Measurements from ENCODE around the gene IRS1.

Gene IRS1

DNA sequence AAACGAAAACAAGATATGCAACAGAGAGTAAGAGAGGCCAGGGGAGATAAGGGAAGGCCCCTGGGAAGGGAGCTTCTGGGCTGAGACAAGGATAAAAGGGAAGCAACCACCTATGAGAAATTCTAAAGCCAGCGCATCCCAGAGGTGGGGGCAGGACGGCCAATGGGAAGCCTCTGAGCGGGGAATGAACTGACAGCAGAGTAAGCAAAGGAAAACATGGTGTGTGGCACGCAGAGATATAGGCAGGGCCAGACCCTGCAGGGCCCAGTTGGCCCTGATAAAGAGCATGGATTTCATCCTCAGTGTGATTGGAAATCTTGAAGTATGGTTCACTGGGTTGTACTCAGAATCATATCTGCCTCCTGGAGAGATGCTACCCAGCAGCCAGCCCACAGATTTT lies 78.7 kb downstream of the IRS1 start:
- DNase-seq (ENCODE audit: low spot score), result no peak

DNA sequence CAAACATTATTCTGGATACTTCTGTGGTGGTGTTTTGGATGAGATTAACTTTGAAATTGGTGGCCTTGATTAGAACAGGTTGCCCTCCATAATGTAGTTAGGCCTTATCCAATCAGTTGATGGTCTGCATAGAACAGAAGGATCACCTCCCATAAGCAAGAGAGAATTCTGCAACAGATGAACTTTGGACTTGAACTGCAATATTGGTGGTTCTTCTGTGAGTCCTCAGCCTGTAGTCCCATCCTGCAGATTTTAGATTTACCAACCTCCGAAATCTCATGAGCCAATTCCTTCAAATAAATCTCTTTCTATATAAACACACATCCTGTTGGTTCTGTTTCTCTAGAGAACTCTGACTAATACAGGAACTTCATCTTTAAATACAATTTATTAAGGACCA lies 81.9 kb downstream of the IRS1 start:
- DNase-seq (ENCODE audit: low spot score), result no peak

DNA sequence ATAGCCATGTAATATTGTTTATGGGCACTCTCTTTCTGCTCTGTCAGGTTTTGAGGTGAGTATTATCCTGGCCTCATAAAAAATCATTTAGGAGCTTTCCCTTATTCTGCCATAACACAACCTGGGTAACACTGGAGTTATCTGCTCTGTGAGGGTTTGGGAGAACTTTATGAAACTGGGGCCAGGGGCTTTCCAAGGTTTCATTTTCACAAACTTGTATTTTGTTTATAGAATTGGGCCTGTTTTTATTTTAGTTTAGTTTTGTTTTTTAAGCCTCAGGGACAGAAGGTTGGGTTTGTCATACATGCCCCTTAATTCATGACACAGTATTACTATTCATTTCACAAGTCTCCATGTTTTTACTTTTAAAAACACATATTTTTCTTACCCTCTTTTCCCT lies 83.5 kb downstream of the IRS1 start:
- no peak for DNase-seq (ENCODE audit: low spot score)

DNA sequence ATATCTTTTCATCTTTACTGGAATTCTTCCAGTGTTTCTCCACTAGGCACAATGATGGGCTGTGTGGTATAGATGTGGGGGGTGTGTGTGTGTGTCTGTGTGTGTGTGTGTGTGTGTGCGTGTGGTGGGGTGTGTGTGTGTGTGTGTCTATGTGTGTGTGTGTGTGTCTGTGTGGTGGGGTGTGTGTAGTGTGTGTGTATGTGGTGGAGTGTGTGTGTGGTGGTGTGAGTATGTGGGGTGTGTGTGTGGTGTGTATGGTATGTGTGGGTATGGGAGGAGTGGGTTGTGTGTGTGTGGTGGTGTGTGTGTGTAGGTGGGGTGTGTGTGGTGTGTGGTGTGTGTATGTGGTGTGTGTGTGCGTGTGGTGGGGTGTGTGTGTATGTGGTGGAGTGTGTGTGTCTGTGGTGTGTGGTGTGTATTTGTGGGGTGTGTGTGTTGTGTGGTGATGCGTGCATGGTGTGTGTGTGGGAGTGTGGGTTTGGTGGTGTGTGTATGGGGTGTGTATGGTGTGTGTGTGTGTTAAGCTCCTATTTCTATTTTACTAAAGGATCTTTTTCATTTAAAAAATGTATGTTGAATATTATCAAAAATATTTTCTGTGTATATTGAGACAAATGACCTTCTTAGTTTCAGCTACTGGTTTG lies 84.2 kb downstream of the IRS1 start:
- no peak for DNase-seq (ENCODE audit: low spot score)

DNA sequence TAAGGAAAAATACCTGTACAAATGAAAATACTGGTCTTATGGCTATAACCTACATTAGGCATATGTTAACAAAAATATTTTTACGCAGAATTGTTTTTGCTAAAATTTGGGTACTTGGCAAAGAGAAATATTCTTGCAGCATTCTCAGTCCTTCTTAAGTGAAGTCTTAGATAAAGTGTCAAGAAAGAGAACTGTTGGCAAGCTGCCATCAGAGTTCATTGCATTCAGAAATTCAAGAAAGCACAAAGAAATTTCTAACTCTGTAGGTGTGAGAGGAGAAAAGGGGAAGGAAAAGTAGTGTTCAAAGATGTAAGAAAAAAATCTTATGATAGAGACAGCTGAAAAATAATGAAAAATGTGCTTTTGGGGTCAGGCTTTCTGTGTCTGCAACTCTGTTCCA lies 86.7 kb downstream of the IRS1 start:
- DNase-seq (ENCODE audit: low spot score), result no peak

DNA sequence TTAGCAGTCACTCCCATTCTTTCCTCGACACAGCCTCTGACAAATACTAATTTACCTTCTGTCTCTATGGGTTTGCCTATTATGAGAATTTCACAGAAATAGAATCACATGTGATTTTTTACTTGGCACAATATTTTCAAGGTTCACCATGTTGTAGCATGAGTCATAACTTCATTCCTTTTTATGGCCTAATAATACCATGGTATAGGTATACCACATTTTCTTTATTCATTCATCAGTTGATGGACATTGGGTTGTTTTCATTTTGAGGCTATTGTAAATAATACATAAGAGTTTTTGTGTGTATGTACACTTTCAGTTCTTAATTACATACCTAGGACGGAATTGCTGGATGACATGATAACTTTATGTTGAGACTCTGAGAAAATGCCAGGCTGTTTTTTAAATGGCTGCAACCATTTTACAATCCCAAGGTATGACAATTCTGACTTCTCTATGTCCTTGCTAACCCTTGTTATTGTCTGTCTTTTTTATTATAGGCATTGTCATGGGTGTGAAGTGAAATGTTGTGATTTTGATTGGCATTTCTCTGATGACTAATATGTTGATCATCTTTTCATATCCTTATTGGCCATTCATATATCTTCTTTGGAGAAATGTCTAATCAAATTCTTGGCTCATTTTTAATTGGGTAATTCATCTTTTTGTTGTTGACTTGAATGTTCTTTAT lies 87.9 kb downstream of the IRS1 start:
- no peak for DNase-seq (ENCODE audit: low spot score)

DNA sequence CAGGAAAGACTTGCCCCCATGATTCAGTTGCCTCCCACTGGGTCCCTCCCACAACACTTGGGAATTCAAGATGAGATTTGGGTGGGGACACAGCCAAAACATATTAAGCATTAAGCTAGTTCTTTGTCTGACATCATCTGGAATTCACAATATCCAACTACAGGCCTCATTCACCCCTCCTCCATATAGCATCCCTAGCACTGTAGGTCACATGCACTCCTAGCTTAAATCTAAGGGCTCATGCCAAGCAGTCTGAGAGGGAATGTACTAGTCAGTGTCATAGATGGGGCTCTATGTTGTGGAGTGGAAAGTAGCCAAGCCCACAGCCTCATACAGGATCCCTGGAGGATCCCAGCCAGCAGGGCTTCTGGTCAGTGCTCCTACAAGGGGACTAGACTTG lies 92.1 kb downstream of the IRS1 start:
- no peak for DNase-seq (ENCODE audit: low spot score)

DNA sequence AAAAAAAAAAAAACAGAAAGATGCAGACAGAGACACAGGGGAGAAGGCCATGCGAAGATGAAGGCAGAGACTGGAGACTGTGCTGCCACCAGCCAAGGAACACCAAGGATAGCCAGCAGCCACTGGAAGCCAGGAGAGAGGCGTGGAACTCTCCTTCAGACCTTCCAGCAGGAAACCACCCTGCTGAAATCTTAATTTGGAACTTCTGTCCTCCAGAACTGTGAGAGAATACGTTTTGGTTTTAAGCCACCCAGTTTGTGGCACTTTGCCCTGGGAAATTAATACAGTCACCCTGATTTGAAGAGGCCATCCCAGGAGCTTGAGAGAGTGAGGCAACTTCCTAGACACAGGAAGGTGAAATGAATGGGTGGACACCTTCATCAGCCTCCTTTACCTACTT lies 93.7 kb downstream of the IRS1 start:
- DNase-seq (ENCODE audit: low spot score), result no peak

DNA sequence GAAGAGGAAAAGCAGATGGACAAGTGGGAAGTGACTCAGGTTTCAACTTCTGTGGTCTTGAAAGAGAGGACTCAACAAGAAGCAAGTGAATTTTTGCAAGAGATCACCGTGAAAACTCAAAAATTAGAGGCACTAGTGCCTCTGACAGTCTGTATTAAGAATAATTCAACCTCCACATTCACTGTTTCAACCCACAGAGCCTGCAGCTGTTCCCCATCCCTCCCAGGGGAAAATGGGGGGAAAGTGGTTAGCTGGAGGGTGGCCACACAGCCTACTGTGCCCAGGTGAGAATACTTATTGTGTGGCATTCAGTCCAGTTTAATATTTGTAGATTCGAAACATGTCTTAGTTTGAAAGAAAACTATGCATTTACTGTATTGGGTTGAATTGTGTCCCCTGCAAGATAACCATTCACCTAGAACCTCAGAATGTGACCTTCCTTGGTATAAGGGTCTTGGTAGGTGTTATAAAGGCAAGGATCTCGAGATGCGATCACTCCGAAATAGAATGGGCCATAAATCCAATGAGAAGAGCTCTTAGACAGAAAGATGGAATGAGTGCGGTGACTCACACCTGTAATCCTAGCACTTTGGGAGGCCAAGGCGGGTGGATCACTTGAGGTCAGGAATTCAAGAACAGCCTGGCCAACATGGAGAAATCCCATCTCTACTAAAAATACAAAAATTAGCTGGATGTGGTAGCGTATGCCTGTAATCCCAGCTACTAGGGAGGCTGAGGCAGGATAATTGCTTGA lies 94.3 kb downstream of the IRS1 start:
- no peak for DNase-seq (ENCODE audit: low spot score)

DNA sequence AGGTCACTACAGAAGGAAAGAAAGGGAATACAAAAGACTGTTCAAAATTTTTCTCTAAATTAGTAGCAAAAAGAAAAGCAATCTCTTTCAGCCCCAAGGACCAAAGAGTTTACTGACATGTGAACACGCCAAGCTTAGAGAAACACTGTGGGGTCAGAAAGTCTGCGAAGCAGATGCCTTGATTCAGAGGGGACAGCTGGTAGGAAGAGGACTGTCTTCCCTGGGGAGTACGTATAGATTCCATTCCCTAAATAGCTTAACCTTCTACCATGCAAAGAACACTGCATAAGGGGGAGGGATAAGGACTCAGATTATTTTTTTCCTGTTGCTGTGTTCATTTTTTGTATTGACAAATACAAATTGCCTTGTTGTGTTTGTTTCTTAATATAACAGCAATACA lies 96.1 kb downstream of the IRS1 start:
- no peak for DNase-seq (ENCODE audit: low spot score)

DNA sequence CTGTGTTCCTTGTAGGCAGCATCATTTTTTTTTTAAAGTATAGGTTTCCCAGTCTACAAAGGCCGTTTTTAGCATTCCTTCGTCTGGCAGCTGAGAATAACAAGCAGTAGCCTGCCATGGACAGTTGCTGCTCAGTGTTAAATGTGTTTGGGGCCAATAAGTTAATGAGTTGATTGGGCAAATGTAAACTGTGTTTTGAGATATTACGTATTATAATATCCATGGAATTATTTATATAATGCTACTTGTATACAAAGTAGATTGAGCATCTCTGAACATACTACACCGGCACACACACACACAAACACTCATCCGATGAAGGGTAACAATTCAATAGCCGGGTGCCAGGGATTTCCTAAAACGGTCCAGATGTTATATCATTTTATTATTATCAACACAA lies 97.2 kb downstream of the IRS1 start:
- no peak for DNase-seq (ENCODE audit: low spot score)

DNA sequence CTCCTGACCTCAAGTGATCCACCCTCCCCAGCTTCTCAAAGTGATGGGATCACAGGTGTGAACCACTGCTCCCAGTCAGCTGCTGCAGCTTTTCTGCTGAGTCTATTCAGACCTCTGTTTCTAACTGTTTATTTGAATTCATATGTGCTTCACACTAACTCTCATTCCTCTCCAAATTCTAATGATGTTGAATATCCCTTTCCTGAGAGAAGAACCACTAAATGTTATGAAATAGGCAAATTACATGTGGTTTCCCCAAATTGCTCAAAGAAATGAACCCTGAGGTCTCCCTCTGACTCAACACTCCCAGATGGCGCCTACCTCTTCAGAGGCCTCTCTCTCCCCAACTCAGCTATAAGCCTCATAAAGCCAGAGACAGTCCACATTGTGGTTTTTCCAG lies 98.6 kb downstream of the IRS1 start:
- no peak for DNase-seq (ENCODE audit: low spot score)

DNA sequence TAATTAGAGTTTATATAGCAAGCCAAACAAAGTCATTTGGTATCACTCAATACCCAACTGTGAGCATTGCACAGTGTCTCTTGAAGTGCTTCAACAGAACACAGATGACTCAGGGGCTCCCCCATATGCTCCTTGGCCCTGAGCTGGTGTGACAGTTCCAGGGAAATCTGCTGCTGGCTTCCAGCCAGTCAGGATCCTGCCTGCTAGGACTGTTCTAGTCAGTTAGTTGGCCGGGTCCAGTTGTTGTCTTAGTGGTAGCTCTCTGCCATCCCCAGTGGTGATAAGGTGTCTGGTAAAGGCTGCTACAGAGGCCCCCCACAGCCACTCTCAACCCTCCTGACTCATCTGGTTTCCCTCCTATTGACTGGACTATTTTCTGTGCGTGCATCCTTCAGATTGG lies 100.3 kb downstream of the IRS1 start:
- no peak for DNase-seq (ENCODE audit: low spot score)

DNA sequence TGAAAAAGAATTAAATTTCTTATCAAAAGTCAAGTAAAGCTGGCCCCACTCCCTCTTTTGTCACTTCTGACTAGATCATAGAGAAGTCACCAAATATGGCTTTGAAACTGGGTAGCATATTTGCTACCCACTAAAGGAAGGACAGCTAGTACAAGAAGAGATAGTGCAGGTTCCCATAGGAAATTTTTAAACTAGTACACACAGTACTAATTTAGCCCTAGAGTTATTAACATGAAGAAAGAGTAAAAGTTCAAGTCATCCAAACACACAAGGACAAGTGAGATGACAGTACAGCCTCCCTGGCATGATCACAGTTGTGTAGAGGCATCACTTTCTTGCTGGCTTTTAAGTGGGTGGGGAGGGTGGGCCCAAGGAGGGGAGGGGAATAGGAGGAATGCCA lies 100.9 kb downstream of the IRS1 start:
- DNase-seq (ENCODE audit: low spot score), result no peak

DNA sequence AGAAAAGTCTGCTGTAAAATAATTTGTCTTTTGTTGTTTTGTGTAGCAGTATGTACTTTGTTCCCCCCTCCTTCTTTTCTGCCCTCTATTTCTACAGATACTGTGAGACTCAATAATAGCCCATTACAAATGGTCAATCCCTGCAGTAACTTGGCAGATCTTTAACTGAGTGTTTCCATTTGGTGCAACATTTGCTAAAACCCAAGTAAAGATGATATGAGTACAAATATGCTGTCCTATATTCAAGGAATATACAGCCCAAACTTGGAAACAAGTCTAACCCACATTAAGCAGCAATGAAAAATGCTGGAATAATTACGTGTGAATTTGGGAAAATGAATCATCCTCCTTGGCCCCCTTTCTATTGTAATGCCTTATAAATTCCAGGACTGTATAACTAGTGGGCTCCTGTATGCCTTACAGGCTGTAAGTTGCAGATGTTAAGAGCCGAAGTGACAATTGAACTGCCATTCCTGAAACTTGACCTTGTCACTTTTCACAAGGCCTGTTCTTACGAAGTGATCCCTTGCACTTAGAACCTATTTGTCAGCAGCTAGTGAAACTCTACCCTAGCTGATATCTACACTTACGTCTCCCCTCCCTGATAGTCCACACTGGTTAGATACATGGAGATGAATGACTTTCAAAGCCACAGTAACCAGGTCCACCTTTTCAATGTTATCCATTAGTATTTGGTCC lies 104.9 kb downstream of the IRS1 start:
- DNase-seq (ENCODE audit: low spot score), result no peak

DNA sequence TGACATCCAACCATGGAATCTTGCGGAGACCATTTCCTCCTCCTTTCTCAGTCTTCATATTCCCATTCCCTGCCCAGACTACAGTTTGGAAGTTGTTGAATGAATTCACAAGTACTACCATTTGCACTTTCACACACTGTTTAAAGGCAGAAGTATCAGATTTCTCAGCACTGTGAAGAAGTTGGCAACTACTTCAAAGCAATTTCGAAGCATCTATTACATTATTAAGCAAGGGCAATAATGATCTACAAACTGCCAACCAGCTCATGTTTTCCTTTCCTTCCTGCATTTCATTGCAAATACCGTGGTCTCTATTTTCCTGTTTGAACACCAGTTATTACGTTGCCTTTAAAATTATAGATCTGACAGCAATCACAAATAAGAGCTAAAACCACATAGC lies 105.5 kb downstream of the IRS1 start:
- no peak for DNase-seq (ENCODE audit: low spot score)

DNA sequence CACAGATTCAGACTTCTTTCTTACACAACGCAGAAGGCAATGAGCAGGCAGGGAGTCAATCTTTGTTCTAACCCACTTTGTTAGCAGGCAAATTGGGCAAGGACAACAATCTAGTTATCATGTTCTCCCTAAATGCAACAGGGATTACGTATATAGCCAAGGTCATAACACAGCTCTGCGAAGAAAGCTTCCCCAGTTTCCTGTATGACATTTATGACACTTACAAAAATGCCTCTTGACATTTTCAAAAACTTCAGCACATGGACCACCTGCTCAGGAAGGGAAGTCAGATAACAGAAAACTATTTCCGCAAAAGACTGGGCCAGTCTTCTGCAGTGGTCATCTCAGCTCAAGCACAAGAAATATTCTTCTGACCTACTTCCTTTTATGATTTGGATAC lies 106.1 kb downstream of the IRS1 start:
- DNase-seq (ENCODE audit: low spot score), result no peak

DNA sequence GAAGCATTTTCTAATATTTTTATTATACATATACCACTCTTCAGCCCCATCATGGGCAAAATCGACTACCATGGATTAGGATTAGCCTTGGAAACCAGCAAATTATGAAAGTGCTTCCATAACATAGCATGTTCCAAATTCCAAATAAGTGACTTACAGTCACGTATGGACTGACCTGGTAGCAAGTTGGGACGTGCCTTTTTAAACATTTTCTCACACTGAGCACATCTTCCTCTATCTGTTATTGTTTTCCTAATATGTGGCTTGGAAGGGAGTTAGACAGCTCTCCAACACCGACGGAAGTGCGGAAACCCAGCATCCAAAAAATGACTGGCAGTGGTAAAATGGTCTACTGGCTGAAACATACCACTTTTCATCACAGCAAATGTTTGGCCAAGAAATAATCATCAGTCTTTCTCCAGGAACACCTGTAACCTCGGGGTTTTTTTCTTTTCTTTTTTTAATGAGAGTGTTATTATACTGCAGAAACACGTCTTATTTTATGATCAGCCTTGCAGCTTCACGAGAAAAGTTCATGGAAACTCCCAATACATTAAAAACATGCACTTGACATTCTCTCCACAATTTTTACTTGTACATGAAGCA lies 107.0 kb downstream of the IRS1 start:
- no peak for DNase-seq (ENCODE audit: low spot score)

DNA sequence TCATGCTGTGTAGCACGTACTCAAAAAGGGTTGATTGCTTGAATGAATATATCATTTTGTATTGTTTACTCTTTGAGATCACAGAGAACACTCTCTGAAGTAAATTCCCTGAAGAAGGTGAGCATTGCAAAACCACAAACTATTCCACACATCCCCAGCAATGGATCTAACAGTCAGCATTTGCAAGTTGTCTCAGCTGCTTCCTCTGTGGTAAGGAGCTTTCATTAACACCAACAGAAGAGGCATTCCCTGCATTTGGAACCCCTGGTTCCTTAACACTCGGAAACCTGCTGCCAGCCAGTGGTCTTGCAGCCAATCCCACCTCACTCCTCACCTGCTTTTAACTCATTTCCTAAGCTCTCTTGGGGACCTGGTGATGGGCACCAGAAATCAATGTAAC lies 108.4 kb downstream of the IRS1 start:
- no peak for DNase-seq (ENCODE audit: low spot score)

DNA sequence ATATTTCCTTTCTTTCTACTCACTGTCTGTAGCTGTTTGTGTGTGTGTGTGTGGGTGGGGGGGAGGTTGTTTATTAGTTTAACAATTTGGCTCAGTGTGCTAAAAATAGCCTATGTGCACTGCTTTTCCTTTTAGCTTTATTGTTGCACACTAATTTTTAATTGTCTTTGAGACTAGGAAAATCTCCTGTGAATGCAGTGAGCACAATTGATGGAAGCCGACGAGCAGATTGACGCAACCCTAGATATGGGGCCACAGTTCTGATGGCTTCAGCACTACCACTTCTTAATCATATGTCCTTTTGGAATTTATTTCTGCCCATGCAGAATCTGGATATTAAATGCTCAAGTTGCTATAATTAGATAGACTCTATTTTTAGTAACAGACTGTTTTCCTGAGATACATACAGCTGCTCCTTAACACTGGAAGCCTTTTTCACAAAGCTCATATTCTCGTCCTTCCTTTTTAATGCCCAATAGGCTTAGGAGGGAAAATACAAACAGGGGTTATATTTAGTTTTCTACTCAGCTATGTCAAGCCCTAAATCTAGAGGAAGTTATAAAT lies 109.1 kb downstream of the IRS1 start:
- no peak for DNase-seq (ENCODE audit: low spot score)

DNA sequence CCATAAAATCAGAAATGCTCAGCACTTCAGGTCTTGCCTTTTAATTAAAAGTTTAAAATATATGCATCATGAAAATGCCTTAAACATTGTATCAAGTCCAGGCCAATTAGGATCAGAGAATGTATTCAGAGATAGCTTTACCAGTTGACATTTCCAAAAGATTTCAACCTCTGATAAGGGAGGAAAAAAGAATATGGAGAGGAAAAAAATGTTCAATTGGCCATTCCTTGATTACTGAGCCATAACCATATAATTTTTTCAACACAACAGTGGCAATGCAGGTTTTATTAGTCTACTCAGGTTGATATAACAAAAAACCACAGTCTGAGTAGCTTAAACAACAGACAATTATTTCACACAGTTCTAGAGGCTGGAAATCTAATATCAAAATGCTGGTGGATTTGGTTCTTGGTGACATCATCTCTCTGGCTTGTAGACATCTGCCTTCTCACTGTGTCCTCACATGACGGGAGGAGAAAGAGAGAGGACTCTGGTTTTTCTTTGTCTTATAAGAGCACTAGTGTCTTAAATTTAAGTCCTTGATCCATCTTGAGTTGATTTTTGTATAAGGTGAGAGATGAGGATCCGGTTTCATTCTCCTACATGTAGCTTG lies 111.9 kb downstream of the IRS1 start:
- no peak for DNase-seq (ENCODE audit: low spot score)

DNA sequence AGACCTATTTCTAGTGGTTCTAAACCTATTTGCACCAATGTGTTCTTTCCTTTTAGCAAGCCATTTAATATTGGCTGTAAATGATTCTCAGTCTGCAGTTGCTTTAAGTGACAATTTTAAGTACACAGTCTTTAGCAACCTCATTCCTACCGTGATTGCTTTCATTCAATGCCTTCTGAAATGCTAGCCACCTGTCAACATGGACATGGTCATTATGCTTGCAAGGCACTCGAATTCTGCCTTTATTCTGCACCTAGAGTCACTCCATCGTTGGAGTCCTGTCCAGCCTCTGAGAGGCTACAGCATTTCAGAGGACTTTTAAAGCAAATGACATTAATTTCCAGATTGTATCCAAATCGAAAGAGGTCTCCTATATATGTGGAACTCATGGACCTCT lies 115.1 kb downstream of the IRS1 start:
- DNase-seq (ENCODE audit: low spot score), result no peak
